ENCODE data around the gene ZNF726.
"Not testable (repeated sequence)": the region's sequence is repeated elsewhere in the genome, so short reads cannot be mapped to it uniquely, and the experiment has no call there.

Gene ZNF726
- 2.2 to 4.4 reads per million in 2 donors for total RNA-seq

DNA sequence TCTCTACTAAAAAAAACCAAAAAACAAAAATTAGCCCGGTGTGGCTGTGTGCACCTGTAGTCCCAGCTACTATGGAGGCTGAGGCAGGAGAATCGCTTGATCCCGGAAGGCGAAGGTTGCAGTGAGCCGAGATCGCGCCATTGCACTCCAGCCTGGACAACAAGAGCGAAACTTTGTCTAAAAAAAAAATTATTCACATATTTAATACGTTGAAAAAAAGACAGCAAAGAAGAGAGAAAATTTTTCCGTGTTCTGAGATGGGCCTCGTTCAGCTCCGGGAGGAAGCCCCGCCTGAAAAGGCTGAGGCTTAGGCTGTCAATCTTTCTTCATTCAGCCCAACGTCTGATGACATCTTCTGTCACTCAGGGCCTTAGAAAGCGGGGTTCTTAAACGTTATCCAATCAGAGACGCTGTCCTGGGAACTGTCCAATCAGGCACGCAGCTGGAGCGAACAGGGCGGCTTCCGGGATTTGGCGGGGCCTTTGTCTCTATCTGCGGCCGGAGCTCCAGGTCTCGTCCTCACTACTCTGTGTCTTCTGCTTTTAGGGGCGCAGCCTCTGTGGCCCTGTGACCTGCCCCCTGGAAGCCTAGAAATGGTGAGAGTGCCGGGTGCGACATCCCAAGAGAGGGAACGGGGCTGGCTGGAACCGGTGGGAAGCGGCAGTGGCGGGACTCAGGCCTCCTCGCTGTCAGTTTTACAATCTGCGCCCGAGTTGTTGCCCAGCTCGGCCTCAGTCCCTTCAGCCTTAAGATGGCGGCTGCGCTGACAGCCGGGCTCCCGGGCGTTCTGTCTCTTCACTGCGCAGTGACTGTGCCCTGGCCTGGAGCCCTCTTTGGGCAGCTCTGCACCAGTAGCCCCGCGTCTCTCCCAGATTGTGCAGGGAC lies at the start of gene ZNF726:
Gene ZNF726 (plus strand): TSS at position 485 of the 885 bp plus-strand sequence. CDS start 109 bp downstream, at position 594.
- DNase-seq, result peak; percentile 53 to 97 (median 79)

DNA sequence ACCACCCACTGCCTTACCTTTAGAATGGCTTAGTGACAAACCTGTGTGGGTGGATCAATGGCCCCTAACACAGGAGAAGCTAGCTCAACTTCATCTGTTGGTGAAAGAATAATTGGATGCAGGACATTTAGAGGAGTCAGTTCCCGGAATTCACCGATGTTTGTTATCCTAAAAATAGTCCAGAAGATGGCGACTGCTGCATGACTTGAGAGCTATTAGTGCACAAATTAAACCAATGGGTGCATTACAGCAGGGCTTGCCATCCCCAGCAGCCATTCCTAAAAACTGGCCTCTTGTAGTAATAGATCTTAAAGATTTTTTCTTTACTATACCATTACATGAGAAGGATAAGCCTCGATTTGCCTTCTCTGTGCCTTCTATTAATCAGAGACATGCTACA lies 46.8 kb upstream of the ZNF726 start:
- no peak for DNase-seq

DNA sequence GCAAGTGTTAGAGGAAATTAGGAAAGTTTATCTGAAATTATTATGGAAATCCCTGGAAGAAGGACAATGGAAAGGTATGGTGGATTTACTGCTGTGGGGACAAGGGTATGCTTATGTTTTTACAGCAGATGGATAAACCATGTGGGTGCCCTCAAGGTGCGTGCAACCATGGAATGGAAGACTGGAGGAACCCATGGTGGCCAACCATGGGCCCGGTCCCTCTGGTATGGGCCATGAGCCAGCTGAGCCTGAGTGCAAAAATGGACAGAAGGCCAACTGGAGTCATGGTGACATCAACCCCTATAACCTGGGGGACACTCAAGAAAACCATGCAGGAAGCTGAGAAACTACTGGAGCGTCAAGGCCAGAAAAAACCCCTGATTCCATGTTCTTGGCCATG lies 46.1 kb upstream of the ZNF726 start:
- DNase-seq, result no peak

DNA sequence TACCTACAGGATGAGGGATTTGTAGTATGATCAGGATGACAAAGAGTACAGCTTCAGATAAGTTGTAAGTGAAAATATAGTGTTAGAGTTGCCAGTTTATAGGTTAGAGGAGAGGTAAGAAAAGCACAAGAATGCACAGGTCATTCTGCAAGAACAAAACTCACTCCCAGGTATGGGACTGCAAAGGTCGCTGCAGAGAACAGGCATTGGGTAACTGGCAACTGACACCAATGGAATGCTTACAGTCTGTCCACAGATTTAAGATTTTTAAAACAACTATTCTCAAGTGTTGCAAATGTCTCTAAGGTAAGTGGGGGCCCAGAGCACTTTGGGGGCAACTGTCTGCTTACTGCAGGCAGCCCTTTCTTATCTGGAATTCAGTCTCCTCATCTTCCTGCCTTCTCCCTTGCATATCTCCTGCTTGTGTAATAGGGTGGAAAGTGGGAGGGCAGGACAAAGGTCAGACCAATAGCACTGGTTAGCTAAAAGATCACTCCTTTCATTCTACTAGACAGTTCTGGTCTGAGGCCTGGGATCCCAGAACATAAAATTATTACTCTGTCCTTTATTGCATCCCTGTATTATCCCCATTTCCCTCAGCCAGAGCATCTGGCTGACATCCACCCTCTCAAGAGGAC lies 42.3 kb upstream of the ZNF726 start:
- no peak for DNase-seq

DNA sequence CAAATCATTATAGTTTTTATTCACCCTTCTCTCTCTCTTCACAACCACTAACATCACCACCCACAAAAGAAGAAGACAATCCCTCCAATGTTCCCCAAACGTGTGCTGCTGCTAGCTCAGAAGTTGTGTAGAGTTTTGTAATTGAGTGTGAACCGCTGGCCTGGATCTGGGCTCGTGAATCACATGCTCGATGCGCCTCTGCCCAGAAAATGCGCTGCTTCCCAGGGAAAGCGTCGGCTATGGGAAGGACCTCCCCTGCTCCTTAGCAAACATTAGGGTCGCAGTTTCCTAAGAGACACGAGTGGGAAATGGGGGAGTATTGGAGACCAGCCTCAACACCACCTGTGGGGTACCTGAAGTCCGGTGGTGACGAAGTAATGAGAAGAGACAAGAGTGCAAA lies 38.4 kb upstream of the ZNF726 start:
- DNase-seq, result no peak

DNA sequence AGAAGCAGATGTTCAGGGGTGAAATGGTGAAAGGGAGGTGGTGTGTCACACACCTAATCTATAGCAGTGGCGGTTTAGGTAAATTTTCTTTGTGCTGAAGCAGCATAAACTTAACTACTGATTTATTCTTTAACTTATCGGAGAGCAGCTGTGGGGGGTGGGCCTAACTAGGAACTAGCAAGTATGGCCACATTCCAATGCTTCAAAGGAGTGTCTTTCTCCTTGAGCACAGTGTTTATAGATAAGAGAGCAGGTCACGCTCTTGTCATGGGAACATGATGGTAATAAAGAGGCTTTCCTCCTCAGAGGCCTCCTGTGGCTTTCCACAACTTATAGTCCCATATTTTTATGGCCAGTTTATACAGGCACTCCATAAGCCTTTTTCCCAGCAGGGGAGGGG lies 37.9 kb upstream of the ZNF726 start:
- not testable (repeated sequence) for DNase-seq

DNA sequence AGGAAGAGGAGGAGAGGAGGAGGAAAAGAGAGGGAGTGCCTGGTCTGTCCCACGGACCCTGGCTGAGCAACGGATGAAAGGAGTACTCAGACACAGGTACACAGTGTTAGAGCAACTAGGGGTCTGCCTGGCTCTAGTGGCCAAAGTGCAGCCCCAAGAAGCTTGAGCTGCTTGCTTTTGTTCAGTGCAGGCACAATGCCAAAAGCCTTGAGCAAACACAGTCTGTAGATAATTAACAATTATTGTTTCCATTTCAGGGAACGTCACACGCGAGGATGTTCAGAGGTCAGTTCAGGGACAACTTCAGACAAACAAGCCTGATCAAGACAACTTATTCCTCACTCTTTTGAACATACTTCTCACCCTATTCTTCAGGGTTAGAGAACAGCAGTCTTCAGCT lies 32.2 kb upstream of the ZNF726 start:
- no peak for DNase-seq

DNA sequence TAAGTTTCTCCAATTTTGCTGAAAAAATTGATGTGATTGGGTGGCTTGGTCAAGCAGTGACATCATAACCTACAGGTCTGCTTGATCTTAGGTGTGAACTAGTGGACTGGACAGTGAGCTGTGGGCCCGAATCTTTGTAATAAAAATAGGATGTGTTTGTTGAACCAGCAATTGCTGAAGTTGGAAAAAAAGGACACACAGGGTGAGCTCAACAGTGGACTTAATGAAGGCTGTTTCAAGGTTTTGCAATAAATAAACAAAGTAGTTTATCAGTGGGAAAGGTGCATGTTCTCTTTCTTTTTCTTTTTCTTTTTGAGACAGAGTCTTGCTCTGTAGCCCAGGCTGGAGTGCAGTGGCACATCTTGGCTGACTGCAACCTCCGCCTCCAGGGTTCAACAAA lies 30.3 kb upstream of the ZNF726 start:
- DNase-seq, result no peak

DNA sequence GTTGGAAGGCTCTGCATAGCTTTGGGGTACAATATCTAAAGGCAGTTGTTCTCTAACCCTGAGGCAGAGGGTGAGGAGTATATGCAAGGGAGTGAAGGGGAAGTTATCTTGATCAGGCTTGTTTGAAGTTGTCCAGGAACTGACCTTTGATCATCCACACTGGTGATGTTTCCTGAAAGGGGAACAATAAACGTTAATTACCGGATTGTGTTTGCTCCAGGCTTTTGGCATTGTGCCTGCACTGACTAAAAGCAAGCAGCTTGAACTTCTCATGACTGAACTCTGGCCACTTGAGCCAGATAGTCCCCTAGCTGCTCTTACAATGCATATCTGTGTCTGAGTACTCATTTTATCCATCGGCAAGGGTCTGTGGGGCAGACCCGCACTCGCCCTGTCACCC lies 27.0 kb upstream of the ZNF726 start:
- no peak for DNase-seq

DNA sequence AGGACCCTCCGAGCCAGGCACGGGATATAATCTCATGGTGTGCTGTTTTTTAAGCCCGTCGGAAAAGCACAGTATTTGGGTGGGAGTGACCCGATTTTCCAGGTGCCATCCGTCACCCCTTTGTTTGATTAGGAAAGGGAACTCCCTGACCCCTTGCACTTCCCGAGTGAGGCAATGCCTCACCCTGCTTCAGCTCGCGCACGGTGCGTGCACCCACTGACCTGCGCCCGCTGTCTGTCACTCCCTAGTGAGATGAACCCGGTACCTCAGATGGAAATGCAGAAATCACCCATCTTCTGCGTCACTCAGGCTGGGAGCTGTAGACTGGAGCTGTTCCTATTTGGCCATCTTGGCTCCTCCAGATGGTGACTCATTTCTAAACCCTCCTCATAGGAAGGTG lies 18.6 kb upstream of the ZNF726 start:
- not testable (repeated sequence) for DNase-seq

DNA sequence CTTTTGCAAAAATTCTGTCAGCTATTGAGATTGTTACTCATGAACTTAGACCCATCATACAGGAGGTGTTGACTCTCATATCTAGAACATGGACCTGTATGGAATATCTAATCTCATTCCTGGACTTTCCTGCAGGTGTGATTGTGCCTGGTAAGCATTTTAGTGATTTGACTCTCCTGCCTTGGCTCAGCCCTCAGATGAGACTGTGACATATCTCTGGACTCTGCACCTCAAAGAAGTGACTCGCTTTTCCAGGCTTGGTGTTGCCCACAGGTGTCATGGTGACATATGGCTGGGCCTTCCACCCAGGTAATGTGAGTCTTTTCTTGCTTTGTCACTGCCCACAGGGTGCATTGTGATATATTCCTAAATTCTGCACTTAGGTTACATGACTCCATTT lies 17.8 kb upstream of the ZNF726 start:
- no peak for DNase-seq

DNA sequence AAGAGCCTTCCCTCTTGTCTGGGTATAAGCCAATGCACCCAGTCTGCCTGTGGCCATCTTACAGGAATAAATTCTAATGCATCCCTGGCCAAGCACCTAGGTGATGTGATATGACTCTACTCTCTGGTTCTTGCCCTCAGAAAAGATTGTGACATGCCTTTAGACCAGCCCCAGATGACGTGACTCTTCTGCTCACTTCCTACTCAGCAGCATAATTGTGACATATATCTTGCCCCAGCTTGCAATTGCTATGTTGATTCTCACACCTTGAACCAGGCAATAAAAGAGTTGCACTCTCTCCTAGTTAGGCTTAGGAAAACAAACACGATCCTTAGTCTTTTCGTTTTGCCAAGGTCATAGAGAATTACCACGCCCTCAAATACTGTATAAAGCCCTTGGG lies 13.3 kb upstream of the ZNF726 start:
- no peak for DNase-seq

DNA sequence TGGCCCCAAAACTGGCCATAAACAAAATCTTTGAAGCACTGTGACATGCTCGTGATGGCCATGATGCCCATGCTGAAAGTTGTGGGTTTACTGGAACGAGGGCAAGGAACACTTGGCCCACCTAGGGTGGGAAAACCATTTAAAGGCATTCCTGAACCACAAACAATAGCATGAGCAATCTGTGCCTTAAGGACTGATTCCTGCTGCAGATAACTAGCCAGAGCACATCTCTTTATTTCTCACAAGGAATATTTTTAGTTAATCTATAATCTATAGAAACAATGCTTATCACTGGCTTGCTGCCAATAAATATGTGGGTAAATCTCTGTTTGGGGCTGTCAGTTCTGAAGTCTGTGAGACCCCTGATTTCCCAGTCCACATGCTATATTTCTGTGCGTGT lies 10.3 kb upstream of the ZNF726 start:
- DNase-seq, result no peak

DNA sequence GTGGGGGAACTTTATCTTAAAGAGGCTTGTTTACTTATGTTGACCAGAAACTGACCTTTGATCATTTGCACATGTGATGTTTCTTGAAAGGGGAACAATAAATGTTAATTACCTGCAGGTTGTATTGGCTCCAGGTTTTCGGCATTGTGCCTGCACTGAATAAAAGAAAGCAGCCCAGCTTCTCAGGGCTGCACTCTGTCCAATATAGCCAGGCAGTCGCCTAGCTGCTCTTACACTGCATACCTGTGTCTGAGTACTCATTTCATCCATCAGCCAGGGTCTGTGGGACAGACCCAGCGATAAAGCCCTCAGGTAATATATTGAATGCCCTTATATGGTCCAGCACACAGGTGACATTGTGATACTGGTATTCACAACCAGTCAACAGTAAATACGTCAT lies 8.9 kb upstream of the ZNF726 start:
- no peak for DNase-seq

DNA sequence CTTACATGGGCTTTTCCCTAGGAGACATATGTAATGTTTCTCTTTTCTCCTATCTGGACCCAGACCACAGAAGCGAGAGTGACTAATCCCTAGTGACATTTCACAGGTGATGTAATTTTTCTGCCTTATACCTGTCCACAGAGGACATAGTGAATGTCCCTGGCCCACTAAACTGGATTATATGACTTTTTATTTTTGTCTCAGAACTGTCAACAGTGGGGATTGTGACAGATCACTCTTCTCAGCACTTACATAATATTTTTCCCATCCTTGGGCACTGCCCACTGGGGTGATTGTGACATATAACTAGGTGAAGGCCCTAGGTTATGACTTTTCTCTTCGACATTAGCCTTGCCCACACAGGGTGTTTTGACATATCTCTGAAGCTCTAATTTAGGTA lies 7.9 kb upstream of the ZNF726 start:
- DNase-seq, result no peak

DNA sequence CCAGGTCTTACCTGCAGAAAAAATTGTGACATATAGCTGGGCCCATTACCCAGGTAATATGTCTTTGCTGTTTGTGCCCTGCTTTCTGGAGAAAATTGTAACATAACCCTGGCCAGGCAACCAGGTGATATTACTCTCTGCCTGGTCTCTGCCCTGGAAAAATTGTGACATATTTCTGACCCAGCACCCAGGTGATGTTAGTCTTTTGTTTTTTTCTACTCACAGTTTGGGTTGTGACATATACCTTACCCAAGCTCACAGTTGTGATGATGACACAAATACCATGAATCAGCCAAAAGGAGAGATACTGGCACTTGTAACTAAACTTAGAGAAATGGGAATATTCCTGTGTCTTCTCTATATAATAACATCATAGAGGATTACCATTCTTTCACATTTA lies 6.5 kb upstream of the ZNF726 start:
- DNase-seq, result no peak

DNA sequence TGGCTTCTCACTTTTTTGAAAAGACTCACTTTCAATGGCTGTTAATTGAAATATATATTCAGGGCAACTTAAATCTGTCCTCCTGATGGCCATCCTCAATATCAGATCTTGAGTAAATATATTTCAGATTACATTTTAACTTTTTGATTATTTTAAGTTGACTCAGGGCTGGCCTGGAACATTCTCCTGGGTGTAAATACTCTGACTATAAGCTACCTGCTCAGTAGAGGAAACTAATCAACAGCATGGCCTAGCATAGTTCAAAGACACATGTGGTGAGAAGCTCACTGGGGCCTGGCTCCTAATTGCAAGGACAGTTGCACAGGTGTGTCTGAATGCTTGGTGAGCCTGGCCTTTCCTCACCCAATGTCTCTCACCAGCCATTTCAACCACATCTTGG lies 5.5 kb upstream of the ZNF726 start:
- DNase-seq, result no peak

DNA sequence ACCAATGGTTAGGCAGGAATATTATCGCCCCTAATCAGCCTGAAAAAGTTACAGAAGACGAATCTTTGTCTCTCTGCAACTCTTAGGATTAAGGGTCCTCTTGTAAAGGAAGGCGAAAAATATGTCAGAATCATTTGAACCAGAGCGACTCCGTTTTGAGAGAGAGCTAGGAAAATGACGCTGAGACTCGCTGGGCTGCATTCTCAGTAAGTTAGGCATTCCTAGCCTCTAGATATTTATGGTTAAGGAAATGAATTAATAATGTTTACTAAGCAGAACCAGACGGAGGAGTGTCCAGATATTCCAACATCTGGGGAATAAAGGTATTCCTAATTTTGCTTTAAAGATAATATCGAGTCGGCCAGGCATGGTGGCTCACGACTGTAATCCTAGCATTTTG lies 755 bp upstream of the ZNF726 start:
- DNase-seq, result no peak

DNA sequence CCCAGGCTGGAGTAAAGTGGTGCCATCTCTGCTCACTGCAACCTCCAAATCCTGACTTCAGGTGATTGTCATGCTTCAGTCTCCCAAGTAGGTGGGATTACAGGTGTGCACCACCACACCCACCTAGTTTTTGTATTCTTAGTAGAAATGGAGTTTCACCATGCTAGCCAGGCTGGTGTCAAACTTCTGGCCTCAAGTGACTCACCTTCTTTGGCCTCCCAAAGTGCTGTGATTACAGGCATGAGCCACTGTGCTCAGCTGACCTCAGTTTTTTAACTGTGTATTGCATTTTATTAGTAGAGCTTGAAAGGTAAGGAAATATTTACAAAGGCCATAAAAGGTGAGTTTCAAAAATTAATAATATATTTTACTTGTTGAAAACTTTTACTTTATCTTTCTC lies 2.3 kb downstream of the ZNF726 start:
- DNase-seq, result no peak

DNA sequence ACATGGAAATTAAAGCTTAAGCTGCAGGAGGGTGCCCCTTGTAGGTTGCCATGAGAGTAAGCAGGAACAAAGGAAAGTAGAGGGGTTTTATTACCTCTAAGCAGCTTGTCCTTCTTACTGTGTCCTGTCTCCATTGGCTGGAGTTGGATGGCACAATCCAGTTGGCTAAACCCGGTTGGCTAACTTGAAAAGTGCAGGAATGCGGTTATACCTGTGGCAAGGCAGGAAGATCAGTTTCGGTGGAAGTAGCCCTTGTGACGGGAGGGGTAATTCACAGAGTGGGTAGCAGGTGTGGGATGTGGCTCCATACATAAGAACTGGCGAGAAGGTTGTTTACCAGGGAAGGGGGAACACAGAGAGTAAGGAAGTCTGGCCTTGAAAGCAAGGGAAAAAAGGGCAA lies 3.2 kb downstream of the ZNF726 start:
- DNase-seq, result no peak

DNA sequence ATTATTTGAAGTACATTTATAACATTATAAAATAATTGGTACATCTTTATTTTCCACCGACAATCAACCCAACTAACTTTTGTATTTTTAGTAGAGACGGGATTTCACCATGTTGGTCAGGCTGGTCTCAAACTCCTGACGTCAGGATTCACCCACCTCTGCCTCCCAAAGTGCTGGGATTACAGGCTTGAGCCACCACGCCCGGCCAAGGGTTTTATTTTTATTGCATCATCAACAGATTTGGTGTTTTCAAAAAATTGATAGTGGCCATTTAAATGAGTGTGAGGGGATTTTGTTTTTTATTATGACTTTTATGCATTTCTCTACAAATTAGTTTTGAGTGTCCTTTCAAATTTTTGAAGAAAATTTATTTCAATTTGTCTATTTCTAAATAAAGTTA lies 10.6 kb downstream of the ZNF726 start:
- DNase-seq, result no peak

DNA sequence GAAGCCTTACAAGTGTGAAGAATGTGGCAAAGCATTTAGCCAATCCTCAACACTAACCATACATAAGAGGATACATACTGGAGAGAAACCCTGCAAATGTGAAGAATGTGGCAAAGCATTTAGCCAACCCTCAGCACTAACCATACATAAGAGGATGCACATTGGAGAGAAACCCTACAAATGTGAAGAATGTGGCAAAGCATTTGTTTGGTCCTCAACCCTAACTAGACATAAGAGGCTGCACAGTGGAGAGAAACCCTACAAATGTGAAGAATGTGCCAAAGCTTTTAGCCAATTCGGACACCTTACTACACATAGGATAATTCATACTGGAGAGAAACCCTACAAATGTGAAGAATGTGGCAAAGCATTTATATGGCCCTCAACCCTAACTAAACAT lies 18.2 kb downstream of the ZNF726 start:
- DNase-seq, result no peak

DNA sequence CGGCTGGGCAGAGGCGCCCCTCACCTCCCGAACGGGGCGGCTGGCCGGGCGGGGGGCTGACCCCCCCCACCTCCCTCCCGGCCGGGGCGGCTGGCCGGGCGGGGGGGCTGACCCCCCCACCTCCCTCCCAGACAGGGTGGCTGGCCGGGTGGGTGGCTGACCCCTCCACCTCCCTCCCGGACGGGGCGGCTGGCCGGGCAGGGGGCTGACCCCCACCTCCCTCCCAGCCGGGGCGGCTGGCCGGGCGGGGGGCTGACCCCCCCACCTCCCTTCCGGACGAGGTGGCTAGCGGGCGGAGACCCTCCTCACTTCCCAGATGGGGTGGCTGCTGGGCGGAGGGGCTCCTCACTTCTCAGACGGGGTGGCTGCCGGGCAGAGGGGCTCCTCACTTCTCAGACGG lies 22.3 kb downstream of the ZNF726 start:
- DNase-seq, result not testable (repeated sequence)

DNA sequence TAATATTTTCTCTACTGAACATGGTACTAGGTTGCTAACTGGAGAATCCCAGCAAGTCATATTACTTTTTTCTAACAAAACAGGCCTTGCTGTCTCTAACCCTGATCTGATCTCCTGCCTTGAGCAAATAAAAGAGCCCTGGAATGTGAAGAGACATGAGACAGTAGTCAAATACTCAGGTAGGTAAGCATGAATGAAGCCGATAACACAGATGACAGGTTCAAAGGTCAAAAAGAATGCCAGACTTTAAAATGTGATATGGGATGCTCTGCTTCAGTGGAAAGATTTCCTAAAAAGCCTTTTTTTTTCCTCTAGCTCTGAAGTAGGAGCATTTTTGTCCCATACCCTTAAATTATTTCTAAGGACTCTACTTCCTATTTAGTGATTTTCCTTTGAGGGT lies 28.7 kb downstream of the ZNF726 start:
- DNase-seq, result no peak
